ENCODE measurements around the gene RHOU.

DNA sequence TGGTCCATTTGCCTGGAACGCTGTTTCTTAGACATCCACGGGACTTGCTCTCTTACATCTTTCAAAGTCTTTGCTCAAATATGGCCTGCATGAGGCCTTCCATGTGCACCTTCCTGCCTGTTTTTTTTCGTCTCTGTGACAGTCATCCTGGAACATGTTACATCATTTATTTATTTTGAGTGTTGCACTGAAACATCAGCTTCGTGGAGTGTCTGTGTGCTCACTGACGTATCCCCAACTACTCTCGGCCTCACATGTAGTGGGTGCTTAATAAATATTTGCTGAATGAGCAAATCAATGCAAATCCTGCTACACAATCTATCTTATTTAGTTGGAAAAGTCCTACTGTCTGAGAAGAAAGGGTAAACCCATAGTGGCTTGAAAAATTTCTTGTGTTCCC is 11.4 kb upstream of the RHOU start:
- TF ChIP-seq CTCF (IDR thresholded peaks at IDR 0.05; ENCODE audit: insufficient read depth, low read depth, low read length) = no peak
- TF ChIP-seq EZH2 (IDR thresholded peaks at IDR 0.05; ENCODE audit: insufficient read depth, low read length) = no peak

Data from astrocyte (in vitro differentiated cells and primary cell).